ENCODE measurements around the gene HOXD1.

DNA sequence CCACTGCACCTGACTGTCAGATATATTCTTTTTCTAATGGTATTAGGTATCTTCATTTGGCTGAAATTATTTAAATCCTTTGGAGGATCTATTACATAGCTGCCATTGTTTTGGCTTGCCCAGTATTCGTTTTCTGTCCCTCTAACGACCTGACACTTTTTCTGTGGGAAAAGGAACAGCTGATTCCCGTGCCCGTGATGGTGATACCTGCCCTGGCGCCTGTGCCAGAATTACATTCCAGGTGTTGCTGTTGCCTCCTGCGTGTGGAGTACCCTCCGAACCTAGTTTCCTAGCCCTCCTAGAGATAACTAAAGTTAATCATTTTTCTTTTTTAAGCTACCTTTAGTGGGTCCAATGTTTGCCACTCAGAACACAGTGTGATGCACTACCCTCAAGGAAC, 14.0 kb downstream of the HOXD1 start:
- no peak for TF ChIP-seq EZH2 (IDR thresholded peaks at IDR 0.05; ENCODE audit: low read depth)
- TF ChIP-seq, protein P1, sequence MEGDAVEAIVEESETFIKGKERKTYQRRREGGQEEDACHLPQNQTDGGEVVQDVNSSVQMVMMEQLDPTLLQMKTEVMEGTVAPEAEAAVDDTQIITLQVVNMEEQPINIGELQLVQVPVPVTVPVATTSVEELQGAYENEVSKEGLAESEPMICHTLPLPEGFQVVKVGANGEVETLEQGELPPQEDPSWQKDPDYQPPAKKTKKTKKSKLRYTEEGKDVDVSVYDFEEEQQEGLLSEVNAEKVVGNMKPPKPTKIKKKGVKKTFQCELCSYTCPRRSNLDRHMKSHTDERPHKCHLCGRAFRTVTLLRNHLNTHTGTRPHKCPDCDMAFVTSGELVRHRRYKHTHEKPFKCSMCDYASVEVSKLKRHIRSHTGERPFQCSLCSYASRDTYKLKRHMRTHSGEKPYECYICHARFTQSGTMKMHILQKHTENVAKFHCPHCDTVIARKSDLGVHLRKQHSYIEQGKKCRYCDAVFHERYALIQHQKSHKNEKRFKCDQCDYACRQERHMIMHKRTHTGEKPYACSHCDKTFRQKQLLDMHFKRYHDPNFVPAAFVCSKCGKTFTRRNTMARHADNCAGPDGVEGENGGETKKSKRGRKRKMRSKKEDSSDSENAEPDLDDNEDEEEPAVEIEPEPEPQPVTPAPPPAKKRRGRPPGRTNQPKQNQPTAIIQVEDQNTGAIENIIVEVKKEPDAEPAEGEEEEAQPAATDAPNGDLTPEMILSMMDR (conservative IDR thresholded peaks at IDR 0.05) = no peak
